B cell (primary cell): ENCODE results near the gene DDA1. TPM values are rescaled to one million over a fixed set of nuclear protein-coding genes. Genes with fewer than 3 reads are reported as not detected.

Source experiments
- ATAC-seq: fragments of 200-7000 bp; cut with Tn5 transposase; one replicate; pipeline ENCODE4 v1.10.0; 2021; ENCODE audit warnings: low read depth, mild to moderate bottlenecking, moderate number of reproducible peaks, moderate library complexity
- CTCF ChIA-PET: fragments of 350-600 bp; sonication (Branson Sonifier 250); formaldehyde crosslinking; loops from one replicate; lab custom pipeline; 2021; ENCODE audit warnings: antibody characterized with exemption, inconsistent platforms; lab: Charles Lee
- POLR2A ChIA-PET: fragments of 350-600 bp; sonication (Branson Sonifier 250); formaldehyde crosslinking; loops from one replicate; lab custom pipeline; 2021; ENCODE audit warnings: antibody characterized with exemption; lab: Charles Lee
- DNase-seq: peaks from one replicate; pipeline ENCODE4 v3.0.0; 2013
- H2AFZ ChIP-seq: 2 replicates; pipeline ENCODE4 v1.6.1; 2012; ENCODE audit warnings: mild to moderate bottlenecking, low read depth, low read length; ENCODE audit not compliant: insufficient read depth, poor library complexity, severe bottlenecking
- H3K27ac ChIP-seq, 2 donors: 1 replicate in 1 of 2; 2 replicates in 1 of 2; pipeline ENCODE4 v1.5.1; 2012 to 2013; ENCODE audit warnings: low read length in 2 of 2, mild to moderate bottlenecking in 2 of 2, moderate library complexity in 1 of 2
- H3K27me3 ChIP-seq, 4 experiments: fragments of 200-600 bp in 1 of 4; sonication (generic) in 1 of 4; replicated peaks in 1 of 4; 1 replicate in 2 of 4; 2 replicates in 2 of 4; pipeline versions ENCODE4 v1.6.1 to v1.7.0; 2013 to 2016; ENCODE audit warnings: low read length in 3 of 4, mild to moderate bottlenecking in 2 of 4, mixed read lengths in 1 of 4, moderate library complexity in 1 of 4; ENCODE audit not compliant: insufficient read depth in 4 of 4, control insufficient read depth in 3 of 4; ENCODE audit errors: control extremely low read depth in 1 of 4
- H3K36me3 ChIP-seq, 2 experiments: replicated peaks in 1 of 2; 1 replicate in 1 of 2; 2 replicates in 1 of 2; pipeline versions ENCODE4 v1.6.1 to v1.7.1; 2013; ENCODE audit warnings: low read length in 1 of 2; ENCODE audit not compliant: insufficient read depth in 2 of 2, control insufficient read depth in 1 of 2; ENCODE audit errors: control extremely low read depth in 1 of 2, extremely low read depth in 1 of 2
- H3K4me1 ChIP-seq, 2 donors: fragments of 200-600 bp in 1 of 2; sonication (generic) in 1 of 2; 1 replicate in 1 of 2; 2 replicates in 1 of 2; pipeline versions ENCODE4 v1.5.1 to v1.6.1; 2013 to 2017; ENCODE audit warnings: low read length in 2 of 2; ENCODE audit not compliant: control insufficient read depth in 2 of 2, insufficient read depth in 2 of 2
- H3K4me2 ChIP-seq: replicated peaks from 2 replicates; pipeline ENCODE3; 2012; ENCODE audit warnings: mild to moderate bottlenecking, low read depth, low read length; ENCODE audit not compliant: poor library complexity, severe bottlenecking
- H3K4me3 ChIP-seq, 5 experiments: fragments of 200-600 bp in 1 of 5; sonication (generic) in 1 of 5; 1 replicate in 3 of 5; 2 replicates in 2 of 5; pipeline versions ENCODE4 v1.5.1 to v1.7.0; 2011 to 2016; ENCODE audit warnings: low read length in 4 of 5, mild to moderate bottlenecking in 4 of 5, low read depth in 2 of 5, control low read depth in 1 of 5, moderate library complexity in 1 of 5; ENCODE audit not compliant: insufficient read depth in 1 of 5; ENCODE audit errors: control extremely low read depth in 1 of 5, extremely low read depth in 1 of 5
- H3K79me2 ChIP-seq: fragments of 200-600 bp; sonication (generic); one replicate; pipeline ENCODE4 v1.6.0; 2016; ENCODE audit warnings: low read length; ENCODE audit not compliant: control insufficient read depth, insufficient read depth
- H3K9ac ChIP-seq: fragments of 200-600 bp; sonication (generic); 2 replicates; pipeline ENCODE4 v1.6.1; 2017; ENCODE audit warnings: mild to moderate bottlenecking, low read length, moderate library complexity
- H3K9me3 ChIP-seq, 3 donors: one replicate each; pipeline versions ENCODE4 v1.6.1 to v1.7.1; 2013; ENCODE audit warnings: low read length in 2 of 3; ENCODE audit not compliant: control insufficient read depth in 2 of 3, insufficient read depth in 1 of 3; ENCODE audit errors: control extremely low read depth in 1 of 3
- H4K20me1 ChIP-seq: 2 replicates; pipeline ENCODE4 v1.6.0; 2012; ENCODE audit warnings: mild to moderate bottlenecking, low read length; ENCODE audit not compliant: insufficient read depth, control insufficient read depth, poor library complexity, severe bottlenecking
- H3K27ac Mint-ChIP-seq: one replicate; pipeline ENCODE4 v1.8.0; 2021; ENCODE audit warnings: mixed read lengths
- H3K27me3 Mint-ChIP-seq: one replicate; pipeline ENCODE4 v1.8.0; 2021; ENCODE audit warnings: mixed read lengths
- H3K4me1 Mint-ChIP-seq: one replicate; pipeline ENCODE4 v1.8.0; 2021; ENCODE audit warnings: mixed read lengths
- H3K4me3 Mint-ChIP-seq: one replicate; pipeline ENCODE4 v1.8.0; 2021; ENCODE audit warnings: mixed read lengths
- H3K9me3 Mint-ChIP-seq: one replicate; pipeline ENCODE4 v1.8.0; 2022; ENCODE audit warnings: mixed read lengths; ENCODE audit not compliant: insufficient read depth
- EZH2 ChIP-seq: IDR thresholded peaks from 2 replicates; pipeline ENCODE4 v1.6.1; 2012; ENCODE audit warnings: borderline replicate concordance, low read depth, mild to moderate bottlenecking, moderate library complexity, low read length; ENCODE audit not compliant: insufficient read depth, poor library complexity, severe bottlenecking
- WGBS: methylation state at CpG from one replicate; pipeline ENCODE4 v1.1.5; 2013; ENCODE audit warnings: missing lambda C conversion rate; ENCODE audit not compliant: insufficient coverage; 5-methylcytosine and 5-hydroxymethylcytosine counted together
- intact Hi-C: fragments of 100-400 bp; cut with micrococcal nuclease; formaldehyde crosslinking; loops from one replicate; pipeline ENCODE4 v1.10.0; 2022
- polyA plus RNA-seq: library from polyadenylated mRNA; depleted of rRNA; stranded (reverse); fragments of >200 nt; gene quantifications from 2 replicates; pipeline ENCODE4 v1.2.3, GENCODE V29; 2012
- total RNA-seq, 2 donors: library from RNA; stranded (reverse); fragments of 120-200 nt in 1 of 2; gene quantifications; 1 replicate in 1 of 2; 2 replicates in 1 of 2; pipeline versions ENCODE4 v1.2.3 to v1.2.4, GENCODE V29; 2013 to 2022
- TF ChIP-seq, protein P1 (sequence below): fragments of 200-600 bp; IDR thresholded peaks from one replicate; pipeline ENCODE4 v1.8.0; 2022; ENCODE audit warnings: antibody characterized with exemption, mild to moderate bottlenecking

Gene DDA1
- total and polyA plus RNA-seq, 2 donors (not counting 1 experiment from before 2014, with no cell fraction given): 38.4 TPM

GRCh38 chr19:17311455-17312188 is 2.3 kb downstream of the DDA1 start:
- Histone ChIP-seq H3K9ac (no peak overlapping the region), H3K27me3 (no peaks in the 10 kb centered on the region), H3K4me2 (no peak overlapping the region), H3K36me3 (peaks cover 0 to 25% of the 10 kb centered on the region in 2 experiments), H3K4me1 (peaks cover 10 to 20% of the 10 kb centered on the region in 2 donors), H3K27ac (no peak overlapping the region), H3K4me3 (no peak overlapping the region), H4K20me1 (peaks cover 62% of the 10 kb centered on the region), H2AFZ (no peak overlapping the region), H3K79me2 (peaks cover 72% of the 10 kb centered on the region), H3K9me3 (no peaks in the 10 kb centered on the region)
- no peak overlapping the region for H3K27ac Mint-ChIP-seq
- no peaks in the 10 kb centered on the region for H3K9me3 Mint-ChIP-seq
- no peaks in the 10 kb centered on the region for H3K27me3 Mint-ChIP-seq
- 89% methylated on average over 10 of the region's 11 CpGs for WGBS
- ChIA-PET POLR2A (interaction anchor here (0.8 kb wide), 1 partner anchor 13 kb away, joined by 3 read pairs; no protein-coding TSS in a partner anchor), CTCF (interaction anchor here (1.0 kb wide), 1 partner anchor 262 kb away, joined by 3 read pairs; no protein-coding TSS in a partner anchor)
- TF ChIP-seq EZH2: no peak
- TF ChIP-seq, protein P1, sequence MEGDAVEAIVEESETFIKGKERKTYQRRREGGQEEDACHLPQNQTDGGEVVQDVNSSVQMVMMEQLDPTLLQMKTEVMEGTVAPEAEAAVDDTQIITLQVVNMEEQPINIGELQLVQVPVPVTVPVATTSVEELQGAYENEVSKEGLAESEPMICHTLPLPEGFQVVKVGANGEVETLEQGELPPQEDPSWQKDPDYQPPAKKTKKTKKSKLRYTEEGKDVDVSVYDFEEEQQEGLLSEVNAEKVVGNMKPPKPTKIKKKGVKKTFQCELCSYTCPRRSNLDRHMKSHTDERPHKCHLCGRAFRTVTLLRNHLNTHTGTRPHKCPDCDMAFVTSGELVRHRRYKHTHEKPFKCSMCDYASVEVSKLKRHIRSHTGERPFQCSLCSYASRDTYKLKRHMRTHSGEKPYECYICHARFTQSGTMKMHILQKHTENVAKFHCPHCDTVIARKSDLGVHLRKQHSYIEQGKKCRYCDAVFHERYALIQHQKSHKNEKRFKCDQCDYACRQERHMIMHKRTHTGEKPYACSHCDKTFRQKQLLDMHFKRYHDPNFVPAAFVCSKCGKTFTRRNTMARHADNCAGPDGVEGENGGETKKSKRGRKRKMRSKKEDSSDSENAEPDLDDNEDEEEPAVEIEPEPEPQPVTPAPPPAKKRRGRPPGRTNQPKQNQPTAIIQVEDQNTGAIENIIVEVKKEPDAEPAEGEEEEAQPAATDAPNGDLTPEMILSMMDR: no peak
- peak overlapping the region; percentile 29 for H3K4me3 Mint-ChIP-seq
- intact Hi-C loops: no loop called here
- no peak for DNase-seq
- no peak for ATAC-seq
- peaks cover 25% of the 10 kb centered on the region for H3K4me1 Mint-ChIP-seq
